ENCODE results near the gene RFX8.
"Not testable (repeated sequence)": the region's sequence is repeated elsewhere in the genome, so short reads cannot be mapped to it uniquely, and the experiment has no call there.

The RFX8 gene

DNA sequence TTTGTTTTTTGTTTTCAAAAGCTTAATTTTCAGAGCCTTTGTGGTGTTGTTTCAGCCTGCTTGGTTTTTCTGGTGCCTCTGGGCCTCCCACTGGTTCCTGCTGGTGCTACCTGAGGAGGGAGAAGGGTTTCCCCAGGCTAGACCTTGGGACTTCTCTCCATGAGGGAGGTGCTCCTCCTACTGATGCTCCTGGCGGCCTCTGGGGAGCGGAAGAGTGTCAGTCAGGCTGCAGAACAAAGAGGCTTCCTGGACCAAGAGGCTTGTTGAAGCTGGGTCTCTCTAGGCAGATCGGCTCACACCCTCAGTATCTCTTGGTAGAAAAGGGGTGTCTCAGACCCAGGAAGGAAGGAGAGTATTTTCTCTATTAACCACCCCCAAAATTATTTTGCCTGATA is 32.2 kb downstream of the RFX8 start:
- DNase-seq (ENCODE audit: low read depth in 2 of 3, low spot score in 2 of 3): no peak

DNA sequence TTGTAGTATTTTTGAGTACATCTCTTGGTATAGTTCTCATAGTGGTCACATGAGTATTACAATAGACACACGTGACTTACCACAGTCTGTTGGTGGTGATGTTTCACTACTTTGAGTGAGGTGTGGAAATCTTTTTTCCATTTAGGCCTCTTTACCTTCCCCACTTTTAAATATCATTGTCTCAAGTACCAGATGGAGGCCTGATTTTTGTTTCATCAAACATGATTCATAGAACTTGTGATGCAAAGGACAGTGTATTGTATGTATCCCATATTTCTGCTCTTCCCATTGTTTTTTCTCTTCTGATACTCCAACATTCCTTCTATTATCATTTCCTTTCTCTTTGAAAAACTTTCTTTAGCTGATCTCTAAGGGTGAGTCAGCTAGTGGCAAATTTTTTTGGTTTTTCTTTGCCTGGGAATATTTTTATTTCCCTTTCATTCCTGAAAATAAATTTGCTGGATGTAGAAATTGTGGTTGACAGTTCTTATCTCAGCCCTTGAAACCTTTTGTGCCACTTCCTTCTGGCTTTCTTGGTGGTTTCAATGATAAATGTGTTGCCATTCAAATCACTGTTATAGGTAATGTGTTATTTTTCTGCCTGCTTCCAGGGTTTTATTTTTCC is 32.8 kb downstream of the RFX8 start:
- DNase-seq (ENCODE audit: low read depth in 2 of 3, low spot score in 2 of 3): no peak

DNA sequence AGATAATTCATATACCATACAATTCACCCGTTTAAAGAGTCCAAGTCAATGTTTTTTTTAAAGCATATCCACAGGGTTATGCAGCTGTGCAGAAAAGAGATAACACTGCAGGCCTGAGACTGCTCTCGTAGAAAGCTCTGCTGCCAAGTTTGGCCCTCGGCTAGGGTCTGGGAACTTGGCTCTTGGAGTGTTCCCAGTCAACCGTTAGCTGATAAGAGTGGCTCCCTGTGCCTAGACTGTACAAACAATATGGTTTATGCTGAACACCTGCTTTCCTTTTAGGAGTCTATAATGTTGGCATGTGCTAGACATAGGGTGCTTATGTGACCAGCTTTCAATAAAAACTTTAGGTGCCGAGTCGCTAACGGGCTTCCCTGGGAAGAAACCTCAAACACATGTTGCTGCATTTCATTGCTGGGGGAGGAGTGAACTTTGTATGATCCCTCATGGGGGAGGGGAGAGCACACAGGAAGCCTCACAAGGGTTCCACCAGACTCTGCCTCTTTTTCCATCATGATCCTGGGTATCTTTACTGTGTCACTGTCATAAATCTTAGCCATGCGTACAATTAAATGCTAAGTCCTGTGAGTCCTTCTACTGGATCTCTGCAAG is 34.7 kb downstream of the RFX8 start:
- DNase-seq (ENCODE audit: low read depth in 2 of 3, low spot score in 2 of 3): no peak

DNA sequence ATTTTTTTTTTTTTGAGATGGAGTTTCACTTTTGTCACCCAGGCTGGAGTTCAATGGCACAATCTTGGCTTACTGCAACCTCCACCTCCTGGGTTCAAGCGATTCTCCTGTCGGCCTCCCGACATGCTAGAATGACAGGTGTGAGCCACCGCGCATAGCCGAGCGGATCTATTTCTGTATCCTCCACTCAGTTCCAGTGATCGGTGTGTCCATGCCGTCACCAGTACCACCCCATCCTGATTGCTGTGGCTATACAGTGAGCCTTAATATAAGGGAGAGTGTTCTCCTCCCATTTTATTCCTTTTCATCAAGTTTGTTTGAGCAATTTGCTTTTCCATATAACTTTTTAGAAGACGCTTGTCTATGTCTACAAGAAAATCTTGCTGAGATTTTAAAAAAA is 35.2 kb downstream of the RFX8 start:
- no peak for DNase-seq (ENCODE audit: low read depth in 2 of 3, low spot score in 2 of 3)

DNA sequence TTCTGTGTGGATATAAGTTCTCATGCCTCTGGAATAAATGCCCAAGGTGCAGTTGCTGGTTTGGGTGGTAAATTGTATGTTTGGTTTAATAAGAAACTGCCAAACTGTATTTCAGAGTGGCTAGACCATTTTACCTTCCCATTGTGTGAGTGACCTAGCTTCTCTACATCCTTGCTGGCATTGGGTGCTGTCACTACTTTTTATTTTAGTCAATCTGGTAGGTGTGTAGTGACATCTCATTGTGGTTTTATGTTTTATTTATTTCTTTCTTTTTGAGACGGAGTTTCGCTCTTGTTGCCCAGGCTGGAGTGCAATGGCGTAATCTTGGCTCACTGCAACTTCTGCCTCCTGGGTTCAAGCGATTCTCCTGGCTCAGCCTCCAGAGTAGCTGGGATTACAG is 36.4 kb downstream of the RFX8 start:
- not testable (repeated sequence) for DNase-seq (ENCODE audit: low read depth in 2 of 3, low spot score in 2 of 3)

DNA sequence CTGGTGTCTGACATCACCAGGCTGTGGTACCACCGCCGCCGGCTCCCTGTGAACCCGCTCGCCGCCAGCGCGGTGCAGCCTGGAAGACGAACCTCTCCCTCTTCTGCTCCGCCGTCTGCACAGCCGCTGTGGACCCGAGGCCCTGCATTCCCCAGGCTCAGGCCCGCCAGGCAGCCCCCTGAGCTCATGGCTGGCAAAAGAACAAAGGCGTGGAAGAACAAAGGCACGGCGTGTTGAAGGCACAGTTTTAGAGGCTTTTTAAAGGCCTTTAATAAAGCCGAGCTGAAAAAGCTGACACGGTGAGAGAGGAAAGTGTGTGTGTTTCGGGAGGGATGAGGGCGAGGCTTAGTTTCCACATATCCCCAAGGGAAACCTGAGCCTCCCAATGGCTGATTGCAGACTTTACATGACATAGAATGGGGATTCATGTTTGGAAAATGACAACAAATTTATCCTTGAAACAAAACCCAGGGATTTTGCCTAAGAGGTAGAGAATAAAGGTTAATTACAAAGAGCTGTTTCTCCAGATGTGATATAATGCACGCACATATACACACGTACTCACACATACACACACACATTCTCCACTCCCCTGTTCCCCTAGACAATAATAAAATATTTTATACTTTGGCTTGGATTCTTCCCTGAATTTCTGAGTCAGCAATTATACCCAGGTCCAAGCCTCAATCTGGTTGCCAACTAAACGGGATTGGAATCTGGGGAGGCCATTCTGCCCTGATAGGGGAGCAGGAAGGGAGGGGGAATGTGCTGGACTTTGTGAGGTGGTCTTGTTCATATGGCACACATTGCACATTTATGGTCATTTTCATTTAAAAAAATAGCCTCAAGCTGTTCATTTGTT is 39.7 kb downstream of the RFX8 start:
- no peak for DNase-seq (ENCODE audit: low read depth in 2 of 3, low spot score in 2 of 3)

DNA sequence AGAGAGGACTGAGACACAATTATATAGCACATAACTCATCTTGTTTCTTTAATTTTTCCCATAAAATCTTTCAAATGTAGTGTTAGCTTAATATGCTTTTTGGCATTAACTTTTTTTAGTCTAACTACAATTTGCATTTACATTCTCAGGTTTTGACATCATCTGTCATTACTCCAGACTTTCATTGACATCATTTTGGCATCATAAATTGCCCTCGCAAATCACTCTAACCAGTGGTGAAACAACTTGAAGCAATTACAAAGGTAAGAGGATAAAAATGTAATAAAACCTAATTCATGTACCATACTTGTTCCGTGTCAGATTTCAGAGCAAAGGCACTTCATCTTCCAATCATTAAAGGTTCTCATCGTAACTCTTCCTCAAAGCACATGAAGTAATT is 41.4 kb downstream of the RFX8 start:
- DNase-seq (ENCODE audit: low read depth in 2 of 3, low spot score in 2 of 3): no peak

DNA sequence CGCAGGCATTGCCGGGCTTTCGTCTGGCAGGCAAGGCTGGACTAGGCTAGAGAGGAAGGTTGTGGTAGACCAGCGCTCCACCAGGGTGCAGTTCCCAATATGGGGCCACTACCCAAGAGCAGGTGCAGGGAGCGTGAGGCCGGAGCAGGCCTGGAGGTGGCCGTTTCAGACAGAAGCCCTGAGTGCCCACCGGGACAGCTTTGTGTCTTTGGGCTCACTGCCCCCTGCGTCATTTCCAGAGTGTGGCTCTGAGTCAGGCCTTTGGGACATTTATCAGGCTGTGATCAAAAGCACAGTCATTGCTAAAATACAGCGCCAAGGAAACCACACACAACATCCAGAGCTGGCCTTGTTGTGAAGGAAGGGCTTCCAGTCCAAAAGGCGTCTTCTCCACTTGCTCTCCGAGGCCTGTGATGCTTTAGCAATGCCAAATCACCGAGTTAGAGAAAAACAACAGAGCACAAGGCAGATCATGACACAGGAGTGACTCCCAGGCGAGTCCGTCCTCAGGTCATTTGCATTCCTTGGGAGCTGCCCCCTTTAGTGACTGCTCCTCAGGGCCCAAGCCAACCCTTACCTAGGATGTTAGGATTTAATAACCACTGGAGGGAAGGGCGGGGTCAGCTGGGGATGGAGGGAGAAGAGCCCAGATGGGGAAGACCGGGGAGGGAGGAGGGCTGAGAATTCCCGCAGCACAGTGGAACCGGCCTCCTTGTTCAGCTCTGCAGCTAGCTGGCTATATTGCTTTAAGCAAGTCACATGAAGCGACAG is 42.3 kb downstream of the RFX8 start:
- no peak for DNase-seq (ENCODE audit: low read depth in 2 of 3, low spot score in 2 of 3)

DNA sequence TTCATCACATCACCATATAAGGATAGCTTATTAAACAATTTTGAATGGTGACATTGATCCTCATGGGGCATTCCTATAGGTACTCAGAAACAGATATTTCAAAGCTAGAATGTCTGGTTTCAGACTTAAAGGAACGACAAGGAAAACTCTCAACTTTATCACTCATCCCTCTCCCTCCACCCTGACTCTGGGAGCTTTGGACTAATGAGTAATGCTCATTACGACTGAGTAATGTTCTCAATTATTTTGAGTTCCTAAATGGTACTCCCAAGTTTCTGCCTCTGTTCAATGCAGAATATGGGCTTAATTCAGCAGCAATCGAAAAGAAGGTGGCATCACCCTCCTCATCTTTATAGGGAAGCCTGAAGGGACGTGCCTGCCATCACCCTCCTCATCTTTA is 43.4 kb downstream of the RFX8 start:
- DNase-seq (ENCODE audit: low read depth in 2 of 3, low spot score in 2 of 3): no peak

DNA sequence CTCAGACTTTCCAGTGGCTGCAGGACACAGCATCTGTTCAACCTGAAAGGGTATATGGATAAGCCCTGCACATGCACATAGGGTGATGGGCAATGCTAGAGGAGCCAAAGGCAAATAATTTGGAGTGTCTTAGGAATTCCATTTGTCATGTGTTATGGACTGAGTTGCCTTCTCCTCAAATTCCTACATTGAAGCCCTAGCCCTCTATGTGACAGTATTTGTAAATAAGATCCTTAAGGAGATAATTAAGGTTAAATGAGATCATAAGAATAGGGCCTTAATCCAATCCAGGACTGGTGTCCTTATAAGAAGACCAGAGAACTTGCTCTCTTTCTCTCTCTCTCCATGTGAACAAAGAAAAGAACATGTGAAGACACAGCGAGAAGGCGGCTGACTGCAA is 44.8 kb downstream of the RFX8 start:
- no peak for DNase-seq (ENCODE audit: low read depth in 2 of 3, low spot score in 2 of 3)

DNA sequence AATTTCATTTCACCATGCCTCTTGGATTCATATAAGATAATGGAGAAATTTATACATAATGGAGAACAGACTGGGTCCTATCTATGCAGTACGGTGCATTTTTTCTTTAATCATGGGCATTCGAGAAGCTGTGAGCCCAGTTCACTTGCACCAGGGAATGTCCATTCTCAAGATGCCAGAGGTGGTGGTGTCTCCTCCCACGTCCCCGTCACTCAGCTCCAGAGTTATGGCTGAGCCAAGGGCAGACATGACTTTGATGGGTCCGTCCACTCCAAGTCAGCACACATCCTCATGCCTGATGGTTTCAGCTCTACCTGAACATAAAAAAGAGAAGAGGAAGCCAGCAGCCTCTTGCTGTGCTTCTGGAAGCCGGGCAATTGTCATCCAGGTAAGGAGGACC is 45.5 kb downstream of the RFX8 start:
- DNase-seq (ENCODE audit: low read depth in 2 of 3, low spot score in 2 of 3): no peak

DNA sequence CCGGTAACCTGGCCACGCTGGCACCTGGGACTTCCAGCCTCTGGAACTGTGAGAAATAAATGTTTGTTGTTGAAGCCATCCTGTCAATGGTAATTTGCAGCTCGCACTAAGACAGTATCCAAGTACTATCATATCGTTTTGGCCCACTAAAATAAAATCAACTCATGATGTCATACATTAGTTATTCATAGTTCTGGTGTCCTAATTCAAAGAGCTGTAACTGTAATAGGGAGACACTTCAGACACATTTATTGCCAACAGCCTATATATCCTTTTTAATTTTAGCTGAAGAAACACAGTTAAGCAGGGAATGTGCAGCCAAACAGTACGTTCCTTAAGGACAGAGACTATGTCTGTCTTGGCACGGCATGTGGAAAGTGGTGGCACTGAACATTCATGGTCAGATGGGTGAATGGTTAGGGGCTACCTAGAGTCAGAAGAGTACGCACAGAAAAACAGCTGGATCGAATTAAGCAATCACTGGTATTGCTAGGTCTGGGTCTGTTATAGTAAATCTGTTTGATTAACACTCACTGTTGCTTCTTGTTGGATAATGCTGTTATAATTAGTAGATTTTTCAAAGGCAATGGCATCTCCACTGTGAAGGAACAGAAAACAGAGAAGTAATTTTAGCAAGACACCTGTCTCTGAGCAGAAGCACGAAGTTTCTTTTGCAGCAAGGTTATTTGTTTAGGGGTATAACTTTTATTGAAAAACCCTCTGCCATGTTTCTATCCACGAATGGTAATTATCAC is 46.3 kb downstream of the RFX8 start:
- no peak for DNase-seq (ENCODE audit: low read depth in 2 of 3, low spot score in 2 of 3)

DNA sequence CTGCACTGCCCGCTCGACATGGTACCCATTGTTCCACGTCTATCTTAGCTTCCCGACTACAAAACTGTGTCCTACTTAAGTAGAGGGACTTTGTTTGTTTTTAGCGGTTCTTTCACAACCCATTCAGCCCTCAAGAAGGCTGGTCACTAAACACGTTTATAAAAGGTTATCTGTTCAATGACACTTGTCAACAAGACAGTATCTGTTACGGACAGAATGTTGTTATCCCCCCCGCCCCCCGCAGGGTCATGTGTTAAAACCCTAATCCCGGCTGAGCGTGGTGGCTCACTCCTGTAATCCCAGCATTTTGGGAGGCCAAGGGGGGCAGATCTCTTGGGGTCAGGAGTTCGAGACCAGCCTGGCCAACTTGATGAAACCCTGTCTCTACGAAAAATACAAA is 47.2 kb downstream of the RFX8 start:
- DNase-seq (ENCODE audit: low read depth in 2 of 3, low spot score in 2 of 3): no peak

DNA sequence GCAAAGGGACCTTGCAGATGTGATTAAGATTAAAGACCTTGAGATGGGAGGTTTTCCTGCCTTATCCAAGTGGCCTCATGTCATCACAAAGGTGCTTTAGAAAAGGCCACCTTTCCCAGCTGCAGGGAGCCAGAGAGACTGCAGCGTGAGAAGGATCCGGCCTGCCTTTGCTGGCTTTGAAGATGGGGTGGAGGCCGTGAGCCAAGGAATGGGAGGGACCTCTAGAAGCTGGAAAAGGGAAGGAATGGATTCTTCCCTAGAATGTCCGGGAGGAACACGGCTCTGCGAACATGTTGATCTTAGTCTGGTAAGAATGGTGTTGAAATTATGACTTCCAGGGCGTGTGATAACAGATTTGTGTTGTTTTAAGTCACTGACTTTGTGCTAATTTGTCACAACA is 47.7 kb downstream of the RFX8 start:
- DNase-seq (ENCODE audit: low read depth in 2 of 3, low spot score in 2 of 3): no peak

DNA sequence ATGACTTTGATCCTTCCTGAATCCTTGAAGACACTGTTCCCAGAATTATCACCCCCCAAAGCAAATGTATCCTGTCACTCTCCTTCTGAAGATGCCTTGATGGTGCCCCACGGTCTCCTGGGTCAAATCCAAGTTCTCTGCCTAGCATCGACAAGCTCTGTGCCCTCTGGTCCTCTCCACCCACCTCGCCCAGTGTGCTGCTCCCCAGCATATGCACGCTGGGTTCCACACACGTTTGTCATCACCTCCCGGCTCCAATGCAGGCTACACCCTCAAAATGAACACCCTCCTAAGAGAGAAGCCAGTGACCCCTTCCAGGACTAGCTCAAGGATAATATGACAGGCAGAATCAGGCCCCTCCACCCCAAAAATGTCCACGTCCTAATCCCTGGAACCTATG is 48.1 kb downstream of the RFX8 start:
- DNase-seq (ENCODE audit: low read depth in 2 of 3, low spot score in 2 of 3): no peak

DNA sequence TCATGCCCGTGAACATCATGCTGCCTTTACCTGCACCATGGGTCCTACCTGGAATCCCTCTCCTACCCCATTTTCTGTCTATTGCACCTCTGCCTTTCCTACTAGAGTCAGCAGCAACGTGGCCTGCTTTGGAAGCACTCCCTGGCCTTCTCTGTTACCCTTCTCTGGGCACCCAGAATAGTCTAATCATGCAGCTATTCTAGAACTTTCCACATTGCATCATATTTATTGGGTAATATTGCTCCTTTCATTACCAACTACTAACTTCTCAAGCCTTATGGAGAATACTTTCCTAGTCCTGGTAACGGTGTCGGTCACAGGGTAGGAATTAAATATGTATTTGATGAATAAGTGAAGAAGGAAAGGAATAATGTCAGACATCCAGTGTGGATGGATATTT is 54.3 kb downstream of the RFX8 start:
- DNase-seq (ENCODE audit: low read depth in 2 of 3, low spot score in 2 of 3): no peak

DNA sequence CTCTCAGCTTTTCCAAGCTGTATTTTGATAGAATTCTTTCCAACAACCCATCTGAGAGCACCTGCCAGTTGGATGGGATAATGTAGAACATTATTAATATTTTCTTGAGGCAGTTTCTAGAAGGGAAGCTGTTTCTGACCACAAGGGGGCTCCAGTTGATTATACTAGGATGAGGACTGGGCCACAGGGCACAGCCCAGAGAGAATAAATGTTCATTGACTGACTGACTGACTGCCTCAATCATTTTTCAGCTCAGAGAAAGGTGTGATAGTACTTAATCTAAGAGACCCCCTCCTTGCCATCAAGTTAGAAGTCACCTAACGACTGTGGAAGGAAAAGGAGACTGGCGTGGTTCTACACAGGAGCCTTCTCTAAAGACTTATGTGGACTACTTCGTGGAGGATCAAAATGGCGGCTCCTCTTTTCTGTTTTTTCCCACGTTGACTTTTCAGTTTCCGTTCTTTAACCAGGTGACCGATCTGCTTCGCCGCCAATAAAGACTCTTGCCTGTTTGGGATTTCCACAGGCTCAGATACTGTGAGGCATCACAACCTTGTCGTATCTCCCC is 55.7 kb downstream of the RFX8 start:
- DNase-seq (ENCODE audit: low read depth in 2 of 3, low spot score in 2 of 3): peak in 1 of 3 experiments; percentile 20

DNA sequence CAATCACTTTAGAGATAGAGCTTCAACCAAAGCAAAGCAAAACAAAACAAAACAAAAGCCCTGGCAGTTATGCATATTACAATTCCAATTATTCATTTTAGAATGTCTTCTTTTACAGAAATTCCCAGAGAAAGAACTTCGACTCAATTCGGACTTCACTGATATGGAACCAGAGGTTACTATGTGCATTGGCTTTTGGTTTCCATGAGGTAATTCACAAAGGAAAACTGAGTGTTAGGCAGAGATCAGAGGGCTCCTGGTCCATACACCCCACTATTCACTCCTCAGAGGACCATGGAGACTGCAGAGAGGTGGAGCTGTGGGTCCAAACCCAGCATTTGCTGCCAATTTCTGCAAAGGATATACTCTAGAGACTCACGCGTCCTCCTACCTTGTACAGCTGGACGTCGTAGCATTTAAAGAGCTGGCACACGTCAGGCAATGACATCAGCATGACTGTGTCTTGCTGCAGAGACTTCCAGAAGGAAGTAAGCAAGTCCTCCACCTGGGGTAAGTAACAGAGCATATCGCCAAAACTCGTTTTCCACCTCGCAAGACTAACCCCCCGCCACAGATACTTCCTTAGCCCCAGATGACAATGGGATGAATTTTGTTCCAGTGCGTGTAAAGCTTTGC is 56.3 kb downstream of the RFX8 start:
- no peak for DNase-seq (ENCODE audit: low read depth in 2 of 3, low spot score in 2 of 3)

DNA sequence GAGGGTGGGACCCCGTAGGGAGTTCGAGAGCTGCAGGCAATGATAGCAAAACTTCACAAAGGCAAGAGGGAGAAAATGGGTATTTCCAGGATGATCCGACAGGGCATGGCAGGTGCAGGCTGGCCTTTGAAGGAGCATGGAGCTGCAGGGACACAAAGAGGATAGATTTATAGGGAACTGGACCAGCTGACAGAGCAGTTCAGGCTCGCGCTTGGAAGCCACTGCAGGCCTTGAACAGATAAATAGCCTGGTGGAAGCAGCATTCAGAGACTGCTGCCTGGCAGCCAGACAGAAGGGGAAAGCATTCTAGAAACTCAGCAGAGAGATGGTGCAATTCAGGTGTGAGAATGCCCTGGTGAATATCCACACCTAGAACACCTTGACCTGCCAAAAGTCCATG is 58.3 kb downstream of the RFX8 start:
- no peak for DNase-seq (ENCODE audit: low read depth in 2 of 3, low spot score in 2 of 3)

DNA sequence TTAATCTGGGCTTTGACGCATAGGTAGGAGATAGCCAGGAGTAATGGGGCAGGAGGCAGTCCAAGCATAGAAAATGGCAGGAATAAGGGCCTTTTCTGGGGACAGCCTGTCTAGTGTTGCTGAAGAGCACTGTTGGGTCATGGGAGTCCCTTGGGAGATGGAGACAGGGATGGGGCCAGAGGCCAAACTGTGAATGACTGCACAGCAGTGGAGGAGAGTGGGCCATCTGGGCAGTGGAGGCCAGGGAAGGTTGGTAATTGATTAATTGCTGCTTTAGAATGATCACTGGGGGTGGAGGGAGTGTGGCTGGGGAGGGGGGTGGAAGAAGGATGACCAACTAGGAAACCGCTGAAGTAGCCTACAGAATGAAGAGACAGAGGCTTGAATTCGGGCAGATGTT is 59.0 kb downstream of the RFX8 start:
- DNase-seq (ENCODE audit: low read depth in 2 of 3, low spot score in 2 of 3): no peak
